K562 (cell line): Measurements from ENCODE around the gene PFAS. TPM values are rescaled to one million over a fixed set of nuclear protein-coding genes. Genes with fewer than 3 reads are reported as not detected.

Source experiments
- ADNP ChIP-seq: fragments of 200-800 bp; sonication (Bioruptor generic); IDR thresholded peaks from 2 replicates; pipeline ENCODE4 v1.6.1; 2016; ENCODE audit warnings: missing genetic modification characterization, missing compliant biosample characterization
- DMBX1 ChIP-seq: fragments of 250-450 bp; sonication (Bioruptor Pico); IDR thresholded peaks from 2 replicates; pipeline ENCODE4 v1.8.0; 2022; ENCODE audit warnings: inconsistent platforms, mild to moderate bottlenecking, moderate library complexity, borderline replicate concordance
- FOXJ2 ChIP-seq: fragments of 200-800 bp; sonication (Bioruptor generic); IDR thresholded peaks from 2 replicates; pipeline ENCODE4 v1.6.1; 2016; ENCODE audit warnings: missing genetic modification characterization, missing compliant biosample characterization
- L3MBTL2 ChIP-seq: fragments of 450-650 bp; IDR thresholded peaks from 2 replicates; pipeline ENCODE4 v1.6.1; 2016; ENCODE audit warnings: mild to moderate bottlenecking, moderate library complexity
- NBN ChIP-seq: fragments of 450-650 bp; IDR thresholded peaks from 2 replicates; pipeline ENCODE4 v1.6.1; 2016; ENCODE audit warnings: low read depth, mild to moderate bottlenecking
- PHF20 ChIP-seq: fragments of 450-650 bp; IDR thresholded peaks from 2 replicates; pipeline ENCODE4 v1.6.1; 2018; ENCODE audit not compliant: partially characterized antibody
- PHF21A ChIP-seq: fragments of 450-650 bp; IDR thresholded peaks from 2 replicates; pipeline ENCODE4 v1.6.1; 2017; ENCODE audit warnings: low read depth, borderline replicate concordance
- RBM22 ChIP-seq: fragments of 200-400 bp; formaldehyde crosslinking; IDR thresholded peaks from 2 replicates; pipeline ENCODE4 v1.6.1; 2018; ENCODE audit warnings: low read length, low read depth; ENCODE audit not compliant: poor library complexity, severe bottlenecking
- STAG1 ChIP-seq: sonication (generic); formaldehyde crosslinking; IDR thresholded peaks from 2 replicates; pipeline ENCODE4 v1.5.0; 2020; ENCODE audit warnings: missing genetic modification reagents, borderline replicate concordance
- ZNF23 ChIP-seq: fragments of 250-450 bp; sonication (Bioruptor Pico); IDR thresholded peaks from 2 replicates; pipeline ENCODE4 v1.4.0; 2020; ENCODE audit warnings: mild to moderate bottlenecking
- ZNF431 ChIP-seq: sonication (generic); formaldehyde crosslinking; IDR thresholded peaks from 2 replicates; pipeline ENCODE4 v1.8.0; 2022; ENCODE audit warnings: mild to moderate bottlenecking, missing genetic modification reagents
- ZNF695 ChIP-seq: fragments of 450-650 bp; formaldehyde crosslinking; IDR thresholded peaks from 2 replicates; pipeline ENCODE4 v1.4.0; 2020; ENCODE audit warnings: mild to moderate bottlenecking, moderate library complexity
- polyA plus RNA-seq, 8 experiments: library from polyadenylated mRNA; depleted of rRNA in 4 of 8; stranded (reverse) in 5 of 8; unstranded in 3 of 8; fragments of >200 nt; fragmentation: Nextera tagmentation in 2 of 8; fragmentation: Illumina TruSeq in 1 of 8; extraction: Ambion mirVana in 2 of 8; extraction: Trizol in 1 of 8; gene quantifications; 2 replicates each; pipeline versions ENCODE4 v1.2.1 to v1.2.3, GENCODE V29; 2011 to 2014; ENCODE audit warnings: inconsistent platforms in 1 of 8, missing spikeins in 1 of 8
- total RNA-seq, 7 experiments: library from RNA; depleted of rRNA in 6 of 7; stranded (reverse); fragments of >200 nt in 6 of 7; fragmentation: Illumina TruSeq in 2 of 7; extraction: Trizol in 2 of 7; gene quantifications; 2 replicates each; pipeline versions ENCODE4 v1.2.1 to v1.2.3, GENCODE V29; 2011 to 2021; ENCODE audit warnings: low replicate concordance in 1 of 7
- TF ChIP-seq, protein P1 (sequence below): sonication (generic); formaldehyde crosslinking; IDR thresholded peaks from 2 replicates; pipeline ENCODE4 v1.8.1; 2023; ENCODE audit warnings: mild to moderate bottlenecking, missing genetic modification reagents
- TF ChIP-seq, protein P2 (sequence below): IDR thresholded peaks from 2 replicates; pipeline ENCODE4 v1.6.1; 2011; ENCODE audit warnings: borderline replicate concordance, low read depth, mild to moderate bottlenecking, moderate library complexity, low read length; ENCODE audit not compliant: insufficient read depth, poor library complexity, severe bottlenecking
- TF ChIP-seq, protein P3 (sequence below), 2 experiments: IDR thresholded peaks in 1 of 2; conservative IDR thresholded peaks in 1 of 2; 2 replicates each; pipeline ENCODE4 v1.6.1; 2016; ENCODE audit warnings: low read depth in 2 of 2, mild to moderate bottlenecking in 1 of 2, missing compliant biosample characterization in 1 of 2, missing genetic modification characterization in 1 of 2, moderate library complexity in 1 of 2
- TF ChIP-seq, protein P4 (sequence below), 3 experiments: IDR thresholded peaks in 2 of 3; conservative IDR thresholded peaks in 1 of 3; 2 replicates each; pipeline ENCODE4 v1.5.1; 2011 to 2012; ENCODE audit warnings: low read length in 3 of 3, mild to moderate bottlenecking in 3 of 3, control low read depth in 2 of 3, improper control_type of control experiment in 1 of 3, inconsistent platforms in 1 of 3, low read depth in 1 of 3, mixed read lengths in 1 of 3, moderate library complexity in 1 of 3; ENCODE audit not compliant: insufficient read depth in 2 of 3

The PFAS gene
- total and polyA plus RNA-seq, 9 of the 15 experiments (the other 6 are each of a cell fraction or from before 2014, with no cell fraction given), result 11.6 to 131 (median 43.9) TPM

DNA sequence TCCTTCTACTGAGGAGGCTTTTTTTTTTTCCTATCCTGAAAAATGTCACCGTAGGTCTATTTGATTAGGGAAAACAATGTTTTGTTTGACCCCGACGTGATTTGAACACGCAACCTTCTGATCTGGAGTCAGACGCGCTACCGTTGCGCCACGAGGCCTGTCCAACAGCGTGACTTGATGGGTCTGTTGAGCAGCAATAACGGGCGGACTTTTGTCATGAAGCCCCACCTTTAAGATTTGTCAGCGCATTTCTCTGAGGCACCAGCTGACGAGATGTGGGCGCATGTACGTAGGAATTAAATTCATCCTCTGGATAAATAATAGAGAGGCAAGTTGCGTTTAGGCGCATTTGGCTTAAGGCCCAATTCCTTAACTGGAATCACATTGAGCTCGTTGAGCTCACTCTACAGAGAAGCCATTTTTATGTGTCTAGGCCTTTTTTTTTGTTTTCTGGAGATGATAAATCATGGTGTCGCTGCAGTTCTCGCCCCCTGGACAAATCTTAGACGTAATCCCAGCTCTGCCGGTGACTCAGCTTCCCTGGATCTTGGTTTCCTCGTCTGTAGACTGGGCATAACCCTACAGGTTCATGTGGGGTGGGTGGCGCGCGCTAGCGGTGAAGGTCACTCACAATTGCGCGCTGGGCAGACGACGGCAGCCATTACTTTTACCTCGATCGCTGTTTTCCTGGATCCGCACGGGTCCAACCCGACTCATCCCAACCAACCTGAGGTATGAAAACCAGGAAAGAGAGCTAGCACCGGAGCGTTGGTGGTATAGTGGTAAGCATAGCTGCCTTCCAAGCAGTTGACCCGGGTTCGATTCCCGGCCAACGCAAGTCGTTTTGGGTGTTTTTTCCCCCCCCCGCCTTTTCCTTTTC lies 28.1 kb upstream of the PFAS start (continued):
- TF ChIP-seq, protein P1, sequence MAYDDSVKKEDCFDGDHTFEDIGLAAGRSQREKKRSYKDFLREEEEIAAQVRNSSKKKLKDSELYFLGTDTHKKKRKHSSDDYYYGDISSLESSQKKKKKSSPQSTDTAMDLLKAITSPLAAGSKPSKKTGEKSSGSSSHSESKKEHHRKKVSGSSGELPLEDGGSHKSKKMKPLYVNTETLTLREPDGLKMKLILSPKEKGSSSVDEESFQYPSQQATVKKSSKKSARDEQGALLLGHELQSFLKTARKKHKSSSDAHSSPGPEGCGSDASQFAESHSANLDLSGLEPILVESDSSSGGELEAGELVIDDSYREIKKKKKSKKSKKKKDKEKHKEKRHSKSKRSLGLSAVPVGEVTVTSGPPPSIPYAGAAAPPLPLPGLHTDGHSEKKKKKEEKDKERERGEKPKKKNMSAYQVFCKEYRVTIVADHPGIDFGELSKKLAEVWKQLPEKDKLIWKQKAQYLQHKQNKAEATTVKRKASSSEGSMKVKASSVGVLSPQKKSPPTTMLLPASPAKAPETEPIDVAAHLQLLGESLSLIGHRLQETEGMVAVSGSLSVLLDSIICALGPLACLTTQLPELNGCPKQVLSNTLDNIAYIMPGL (CRISPR knock-in tag), result peak; percentile 70; the same call in 1 of the 2 replicates
- no peak for TF ChIP-seq ZNF431 (CRISPR knock-in tag)
- TF ChIP-seq ZNF23 (CRISPR knock-in tag), result no peak
- TF ChIP-seq, protein P2, sequence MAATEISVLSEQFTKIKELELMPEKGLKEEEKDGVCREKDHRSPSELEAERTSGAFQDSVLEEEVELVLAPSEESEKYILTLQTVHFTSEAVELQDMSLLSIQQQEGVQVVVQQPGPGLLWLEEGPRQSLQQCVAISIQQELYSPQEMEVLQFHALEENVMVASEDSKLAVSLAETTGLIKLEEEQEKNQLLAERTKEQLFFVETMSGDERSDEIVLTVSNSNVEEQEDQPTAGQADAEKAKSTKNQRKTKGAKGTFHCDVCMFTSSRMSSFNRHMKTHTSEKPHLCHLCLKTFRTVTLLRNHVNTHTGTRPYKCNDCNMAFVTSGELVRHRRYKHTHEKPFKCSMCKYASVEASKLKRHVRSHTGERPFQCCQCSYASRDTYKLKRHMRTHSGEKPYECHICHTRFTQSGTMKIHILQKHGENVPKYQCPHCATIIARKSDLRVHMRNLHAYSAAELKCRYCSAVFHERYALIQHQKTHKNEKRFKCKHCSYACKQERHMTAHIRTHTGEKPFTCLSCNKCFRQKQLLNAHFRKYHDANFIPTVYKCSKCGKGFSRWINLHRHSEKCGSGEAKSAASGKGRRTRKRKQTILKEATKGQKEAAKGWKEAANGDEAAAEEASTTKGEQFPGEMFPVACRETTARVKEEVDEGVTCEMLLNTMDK, result no peak
- TF ChIP-seq ZNF695 (CRISPR knock-in tag), result no peak
- peak; percentile 43 for TF ChIP-seq RBM22
- TF ChIP-seq DMBX1, result 0 out of 2 replicates have a peak, but pooled peaks have one; percentile 39
- TF ChIP-seq PHF20, result peak; percentile 10
- peak; percentile 79; the same call in 1 of the 2 replicates for TF ChIP-seq PHF21A
- TF ChIP-seq NBN, result peak; percentile 57; the same call in 1 of the 2 replicates
- TF ChIP-seq, protein P3, sequence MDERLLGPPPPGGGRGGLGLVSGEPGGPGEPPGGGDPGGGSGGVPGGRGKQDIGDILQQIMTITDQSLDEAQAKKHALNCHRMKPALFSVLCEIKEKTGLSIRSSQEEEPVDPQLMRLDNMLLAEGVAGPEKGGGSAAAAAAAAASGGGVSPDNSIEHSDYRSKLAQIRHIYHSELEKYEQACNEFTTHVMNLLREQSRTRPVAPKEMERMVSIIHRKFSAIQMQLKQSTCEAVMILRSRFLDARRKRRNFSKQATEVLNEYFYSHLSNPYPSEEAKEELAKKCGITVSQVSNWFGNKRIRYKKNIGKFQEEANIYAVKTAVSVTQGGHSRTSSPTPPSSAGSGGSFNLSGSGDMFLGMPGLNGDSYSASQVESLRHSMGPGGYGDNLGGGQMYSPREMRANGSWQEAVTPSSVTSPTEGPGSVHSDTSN (CRISPR knock-in tag; IDR thresholded peaks at IDR 0.05; ENCODE audit: low read depth), result no peak
- TF ChIP-seq, protein P3 (tag; conservative IDR thresholded peaks at IDR 0.05; ENCODE audit: low read depth), result peak; percentile 87
- peak; percentile 41; the same call in 1 of the 2 replicates for TF ChIP-seq L3MBTL2
- 0 out of 2 replicates have a peak, but pooled peaks have one; percentile 54 for TF ChIP-seq FOXJ2 (tag)
- TF ChIP-seq, protein P4, sequence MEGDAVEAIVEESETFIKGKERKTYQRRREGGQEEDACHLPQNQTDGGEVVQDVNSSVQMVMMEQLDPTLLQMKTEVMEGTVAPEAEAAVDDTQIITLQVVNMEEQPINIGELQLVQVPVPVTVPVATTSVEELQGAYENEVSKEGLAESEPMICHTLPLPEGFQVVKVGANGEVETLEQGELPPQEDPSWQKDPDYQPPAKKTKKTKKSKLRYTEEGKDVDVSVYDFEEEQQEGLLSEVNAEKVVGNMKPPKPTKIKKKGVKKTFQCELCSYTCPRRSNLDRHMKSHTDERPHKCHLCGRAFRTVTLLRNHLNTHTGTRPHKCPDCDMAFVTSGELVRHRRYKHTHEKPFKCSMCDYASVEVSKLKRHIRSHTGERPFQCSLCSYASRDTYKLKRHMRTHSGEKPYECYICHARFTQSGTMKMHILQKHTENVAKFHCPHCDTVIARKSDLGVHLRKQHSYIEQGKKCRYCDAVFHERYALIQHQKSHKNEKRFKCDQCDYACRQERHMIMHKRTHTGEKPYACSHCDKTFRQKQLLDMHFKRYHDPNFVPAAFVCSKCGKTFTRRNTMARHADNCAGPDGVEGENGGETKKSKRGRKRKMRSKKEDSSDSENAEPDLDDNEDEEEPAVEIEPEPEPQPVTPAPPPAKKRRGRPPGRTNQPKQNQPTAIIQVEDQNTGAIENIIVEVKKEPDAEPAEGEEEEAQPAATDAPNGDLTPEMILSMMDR (IDR thresholded peaks at IDR 0.05 in 2 of 3, conservative IDR thresholded peaks at IDR 0.05 in 1 of 3; ENCODE audit: insufficient read depth in 2 of 3, low read depth in 1 of 3, low read length in 3 of 3), result peak in 2 of 3 experiments; percentile 2 to 12; a peak in 1 of 6 replicates
- peak; percentile 97 for TF ChIP-seq ADNP
- no peak for TF ChIP-seq STAG1 (CRISPR knock-in tag)
